GM13977 (cell line): ENCODE results near the gene DET1.
"Not testable (repeated sequence)": the region's sequence is repeated elsewhere in the genome, so short reads cannot be mapped to it uniquely, and the experiment has no call there.

Experiments used
- DNase-seq: peaks from one replicate; pipeline ENCODE4 v3.0.0; 2012; ENCODE audit warnings: low spot score
- CTCF ChIP-seq: IDR thresholded peaks from 2 replicates; pipeline ENCODE4 v1.5.1; 2012; ENCODE audit warnings: mild to moderate bottlenecking, control low read depth; ENCODE audit not compliant: insufficient read depth; ENCODE audit errors: extremely low read depth, missing control alignments
- in situ Hi-C: fragments of 300-500 bp; cut with MboI; formaldehyde crosslinking; loops from one replicate; pipeline ENCODE4 v1.12.0; 2022; ENCODE audit warnings: low sequenced_read_pairs, low pct_unique_long_range_greater_than_20kb, mixed read lengths, inconsistent platforms; ENCODE audit not compliant: unreplicated experiment

The DET1 gene

GRCh38 chr15:88563638-88564037 is 17.2 kb upstream of the DET1 start:
- no peak for DNase-seq
- in situ Hi-C loops: no loop called here
- no peak for TF ChIP-seq CTCF

- in situ Hi-C loops, DNase-seq: not testable (repeated sequence)
Measured at GRCh38 chr15:88559565-88559964, 13.1 kb upstream of the DET1 start.

- in situ Hi-C loops: not testable (repeated sequence)
Measured at GRCh38 chr15:88558026-88558425, 11.5 kb upstream of the DET1 start.

GRCh38 chr15:88548009-88548408 is 1.5 kb upstream of the DET1 start:
- DNase-seq, in situ Hi-C loops: not testable (repeated sequence)

More at GRCh38 chr15:88558026-88558425, 11.5 kb upstream of the DET1 start:
- DNase-seq: not testable (repeated sequence)

GRCh38 chr15:88545578-88546247 is 768 bp downstream of the DET1 start:
- in situ Hi-C loops, DNase-seq: not testable (repeated sequence)

- no peak for TF ChIP-seq CTCF
- no peak for DNase-seq
- in situ Hi-C loops: no loop called here
Measured at GRCh38 chr15:88543065-88543776, 3.3 kb downstream of the DET1 start.

- DNase-seq: no peak
- TF ChIP-seq CTCF: no peak
- in situ Hi-C loops: no loop called here
Measured at GRCh38 chr15:88542342-88542733, 4.1 kb downstream of the DET1 start.

- DNase-seq: no peak
- TF ChIP-seq CTCF: no peak
- in situ Hi-C loops: no loop called here
Measured at GRCh38 chr15:88541709-88542341, 4.7 kb downstream of the DET1 start.

GRCh38 chr15:88541111-88541510 is 5.4 kb downstream of the DET1 start:
- DNase-seq, in situ Hi-C loops: not testable (repeated sequence)

GRCh38 chr15:88540350-88540749 is 6.1 kb downstream of the DET1 start:
- in situ Hi-C loops: not testable (repeated sequence)

More at GRCh38 chr15:88540350-88540749, 6.1 kb downstream of the DET1 start:
- DNase-seq: not testable (repeated sequence)
